GM21737 (cell line): ENCODE results near the gene KCTD21.
"Not testable (repeated sequence)": the region's sequence is repeated elsewhere in the genome, so short reads cannot be mapped to it uniquely, and the experiment has no call there.

Source experiments
- ATAC-seq: cut with Tn5 transposase; IDR thresholded peaks from one replicate; pipeline ENCODE4 v1.9.1; 2021; ENCODE audit warnings: mild to moderate bottlenecking, moderate library complexity; ENCODE audit not compliant: unreplicated experiment

The KCTD21 gene

GRCh38 chr11:78179459-78180071, 8.9 kb downstream of the KCTD21 start:
- ATAC-seq: no peak

DNA sequence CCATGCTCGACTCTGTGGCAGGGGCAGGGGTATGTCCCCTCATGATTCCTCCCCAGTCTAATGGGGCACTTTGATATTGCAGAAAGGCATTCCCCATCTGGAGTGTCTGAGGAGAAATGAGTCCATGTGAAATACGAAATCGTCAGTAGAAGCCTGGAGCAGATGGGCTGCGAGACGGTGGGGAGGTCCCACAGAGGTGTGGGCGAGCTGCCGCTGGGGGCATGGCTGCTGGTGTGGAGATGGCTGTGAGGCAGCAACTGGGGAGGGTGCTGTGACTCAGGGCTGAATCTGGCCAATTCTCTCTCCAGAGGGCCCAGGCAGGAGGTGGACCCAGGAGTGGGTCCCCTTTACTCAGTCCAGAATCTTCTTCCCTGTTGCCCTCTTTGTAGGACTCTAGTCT, 11.2 kb downstream of the KCTD21 start:
- ATAC-seq: no peak

- no peak for ATAC-seq
These were observed 11.8 kb downstream of the KCTD21 start for GRCh38 chr11:78176605-78177141.

GRCh38 chr11:78175862-78176261, 12.6 kb downstream of the KCTD21 start:
- not testable (repeated sequence) for ATAC-seq

- no peak for ATAC-seq
These were observed 16.5 kb downstream of the KCTD21 start for GRCh38 chr11:78171951-78172350.

GRCh38 chr11:78170874-78171549, 17.4 kb downstream of the KCTD21 start:
- no peak for ATAC-seq

- no peak for ATAC-seq
These were observed 18.0 kb downstream of the KCTD21 start for GRCh38 chr11:78170413-78170812.

- no peak for ATAC-seq
These were observed 19.6 kb downstream of the KCTD21 start for GRCh38 chr11:78168539-78169477.

DNA sequence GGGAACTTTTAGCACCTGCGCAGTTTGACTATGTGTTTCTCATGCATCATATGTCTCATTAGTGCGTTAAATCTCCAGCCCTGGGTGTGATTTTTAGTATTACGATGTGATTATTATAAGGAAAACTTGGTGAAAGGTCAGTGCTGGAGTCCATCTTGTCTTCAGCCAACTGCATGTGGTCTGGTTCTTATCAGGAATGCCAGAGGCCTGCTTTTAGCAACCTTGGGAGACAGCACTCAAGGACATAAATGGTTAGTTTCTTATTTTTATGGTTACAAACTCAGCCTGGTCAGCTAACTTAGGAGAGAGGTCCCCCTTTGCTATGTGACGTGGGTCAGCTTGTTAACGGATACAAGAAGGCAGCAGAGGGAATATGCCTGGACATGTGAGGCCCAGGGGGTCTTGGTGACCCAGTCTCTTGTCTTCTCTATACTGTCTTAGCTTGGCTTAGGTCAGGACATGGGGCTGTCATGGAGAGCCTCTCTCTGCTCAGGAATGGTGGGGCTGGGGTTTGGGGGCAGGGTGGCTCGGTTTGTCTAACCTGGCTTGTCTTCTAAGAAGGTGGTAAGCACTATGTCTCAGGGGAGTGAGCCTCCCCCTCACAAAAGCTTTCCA, 21.5 kb downstream of the KCTD21 start:
- no peak for ATAC-seq

DNA sequence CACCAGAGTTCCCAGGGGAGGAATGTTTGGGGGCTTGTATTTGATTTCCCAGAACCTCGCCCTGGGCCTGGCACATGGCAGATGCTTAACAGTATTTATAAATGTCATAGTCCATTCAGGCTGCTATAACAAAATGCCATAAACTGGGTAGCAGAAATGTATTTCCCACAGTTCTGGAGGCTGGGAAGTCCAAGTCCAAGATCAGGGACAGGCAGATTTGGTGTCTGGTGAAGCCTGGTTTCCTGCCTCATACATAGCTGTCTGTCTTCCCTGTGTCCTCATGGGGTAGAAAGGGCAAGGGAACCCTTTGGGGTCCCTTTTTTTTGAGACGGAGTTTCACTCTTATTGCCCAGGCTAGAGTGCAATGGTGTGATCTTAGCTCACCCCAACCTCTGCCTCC, 24.0 kb downstream of the KCTD21 start:
- ATAC-seq: no peak

GRCh38 chr11:78163828-78164227, 24.6 kb downstream of the KCTD21 start:
- no peak for ATAC-seq

DNA sequence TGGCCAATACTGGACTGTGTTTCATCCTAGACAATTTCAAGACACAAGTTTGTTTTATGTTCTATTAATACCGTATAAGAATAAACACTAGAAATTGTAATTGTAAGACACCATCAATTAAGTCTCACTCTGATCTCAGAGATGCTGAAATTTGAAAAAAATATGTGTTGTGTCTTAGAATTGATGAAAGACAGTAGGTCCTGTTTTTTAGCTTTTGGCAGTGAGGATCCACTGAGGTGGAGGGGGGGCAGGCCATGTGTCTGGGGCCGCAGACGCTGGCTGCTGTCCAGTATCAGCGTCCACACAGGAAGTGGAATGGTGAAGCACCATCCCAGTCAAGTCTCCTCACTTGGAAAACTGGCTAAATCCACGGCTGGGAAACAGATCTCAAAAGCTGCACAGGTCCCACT, 26.5 kb downstream of the KCTD21 start:
- ATAC-seq: no peak

- no peak for ATAC-seq
These were observed 27.1 kb downstream of the KCTD21 start for GRCh38 chr11:78161346-78161745.

DNA sequence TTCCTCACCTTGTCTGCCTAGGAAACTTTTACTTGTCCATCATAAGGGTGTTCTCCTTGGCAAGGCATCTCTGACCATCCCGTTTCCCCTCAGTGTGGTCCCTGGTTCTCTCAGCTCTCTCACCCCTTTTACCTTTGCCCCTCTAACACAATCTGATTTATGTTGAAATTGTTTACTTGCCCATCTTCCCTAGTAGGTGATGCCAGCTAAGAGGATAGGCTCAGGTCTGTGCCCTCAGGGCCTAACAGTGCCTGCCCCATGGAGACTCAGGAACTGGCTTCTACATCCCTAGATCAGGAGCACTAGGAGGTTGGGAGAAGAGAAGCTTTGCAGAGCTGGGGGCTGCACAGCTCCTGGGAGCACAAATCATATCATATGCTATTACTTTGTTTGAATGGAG, 27.9 kb downstream of the KCTD21 start:
- ATAC-seq: no peak

GRCh38 chr11:78158987-78159652, 29.3 kb downstream of the KCTD21 start:
- ATAC-seq: no peak

GRCh38 chr11:78156127-78156844, 32.1 kb downstream of the KCTD21 start:
- no peak for ATAC-seq

DNA sequence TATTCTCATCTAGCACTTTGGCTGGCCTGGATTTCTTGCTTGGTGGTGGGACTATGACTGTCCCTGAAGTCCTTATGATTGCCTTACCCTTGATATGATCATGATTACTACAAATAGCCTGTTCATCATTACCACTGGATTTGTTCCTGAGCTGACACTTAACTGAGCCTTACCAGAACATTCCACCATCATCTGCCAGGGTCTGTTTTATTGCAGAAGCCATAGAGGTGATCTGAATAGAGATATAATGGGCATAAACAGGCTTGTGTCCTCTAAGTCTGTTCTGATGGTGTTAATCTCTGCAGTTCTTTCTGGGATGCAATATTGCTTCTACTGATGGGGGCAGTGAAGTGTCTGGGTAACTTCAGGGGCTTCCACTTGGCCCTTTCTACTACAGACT, 36.6 kb downstream of the KCTD21 start:
- no peak for ATAC-seq

- no peak for ATAC-seq
These were observed 37.7 kb downstream of the KCTD21 start for GRCh38 chr11:78150754-78151153.

DNA sequence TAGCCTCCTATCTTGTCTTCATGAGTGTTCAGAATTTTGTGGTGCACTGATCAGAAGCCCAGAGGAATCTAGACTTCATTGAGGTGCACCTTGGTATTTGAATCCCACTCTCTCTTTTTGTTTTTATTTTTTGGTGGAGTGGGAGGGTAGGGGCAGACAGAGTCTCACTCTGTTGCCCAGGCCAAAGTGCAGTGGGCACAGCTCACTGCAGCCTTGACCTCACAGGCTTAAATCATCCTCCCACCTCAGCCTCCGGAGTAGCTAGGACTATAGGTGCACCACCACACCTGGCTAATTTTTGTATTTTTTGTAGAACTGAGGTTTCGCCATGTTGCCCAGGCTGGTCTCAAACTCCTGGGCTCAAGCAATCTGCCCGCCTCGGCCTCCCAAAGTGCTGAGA, 38.1 kb downstream of the KCTD21 start:
- ATAC-seq: no peak

- no peak for ATAC-seq
These were observed 38.8 kb downstream of the KCTD21 start for GRCh38 chr11:78149646-78150045.
